ENCODE results near the gene PIK3AP1. TPM values are rescaled to one million over a fixed set of nuclear protein-coding genes. Genes with fewer than 3 reads are reported as not detected.

Gene PIK3AP1
- total RNA-seq, 1 experiment from 2014 or later: 1.7 TPM

- ChIA-PET POLR2A (ENCODE audit: unreplicated experiment) (no interaction called here), CTCF (no interaction called here)
- no peaks in the 10 kb centered on the region for H3K36me3 ChIP-seq (ENCODE audit: low read depth)
- no peak overlapping the region for H3K4me2 ChIP-seq
- no peaks in the 10 kb centered on the region for H3K79me2 ChIP-seq (ENCODE audit: low read depth)
- intact Hi-C loops (cut with micrococcal nuclease; ENCODE audit: unreplicated experiment): no loop called here
- no peak overlapping the region for H3K4me3 ChIP-seq
- TF ChIP-seq EZH2 (IDR thresholded peaks at IDR 0.05; ENCODE audit: low read depth) (no peak), CTCF (conservative IDR thresholded peaks at IDR 0.05) (no peak)
- no peak for DNase-seq
- BruUV-seq (replicated peaks): no TSS peak
- no peaks in the 10 kb centered on the region for H3K4me1 ChIP-seq (replicated peaks; ENCODE audit: insufficient read depth)
- H3K9me2 ChIP-seq (ENCODE audit: insufficient read depth): no peaks in the 10 kb centered on the region
- H3K27me3 ChIP-seq (ENCODE audit: insufficient read depth, low read depth): no peaks in the 10 kb centered on the region
- H3K27ac ChIP-seq: no peak overlapping the region
- no peaks in the 10 kb centered on the region for H4K20me1 ChIP-seq (ENCODE audit: insufficient read depth)
- no peaks in the 10 kb centered on the region for H3K9me3 ChIP-seq (ENCODE audit: insufficient read depth, low read depth)
- H3F3A ChIP-seq (ENCODE audit: insufficient read depth, low read depth): no peaks in the 10 kb centered on the region
- no peak overlapping the region for H2AFZ ChIP-seq
Measured at GRCh38 chr10:96708996-96709395, 11.3 kb downstream of the PIK3AP1 start.

- no peak for DNase-seq
- no peaks in the 10 kb centered on the region for H3K36me3 ChIP-seq (ENCODE audit: low read depth)
- no peak overlapping the region for H3K27ac ChIP-seq
- intact Hi-C loops (cut with micrococcal nuclease; ENCODE audit: unreplicated experiment): no loop called here
- ChIA-PET CTCF (no interaction called here), POLR2A (ENCODE audit: unreplicated experiment) (no interaction called here)
- H3K4me3 ChIP-seq: no peak overlapping the region
- no peaks in the 10 kb centered on the region for H4K20me1 ChIP-seq (ENCODE audit: insufficient read depth)
- no peaks in the 10 kb centered on the region for H3K79me2 ChIP-seq (ENCODE audit: low read depth)
- H3K9me2 ChIP-seq (ENCODE audit: insufficient read depth): no peaks in the 10 kb centered on the region
- H3K4me1 ChIP-seq (replicated peaks; ENCODE audit: insufficient read depth): no peaks in the 10 kb centered on the region
- no peaks in the 10 kb centered on the region for H3K9me3 ChIP-seq (ENCODE audit: insufficient read depth, low read depth)
- TF ChIP-seq CTCF (conservative IDR thresholded peaks at IDR 0.05) (no peak), EZH2 (IDR thresholded peaks at IDR 0.05; ENCODE audit: low read depth) (no peak)
- H3F3A ChIP-seq (ENCODE audit: insufficient read depth, low read depth): no peaks in the 10 kb centered on the region
- BruUV-seq (replicated peaks): no TSS peak
- no peak overlapping the region for H2AFZ ChIP-seq
- H3K4me2 ChIP-seq: no peak overlapping the region
- H3K27me3 ChIP-seq (ENCODE audit: insufficient read depth, low read depth): no peaks in the 10 kb centered on the region
Measured at GRCh38 chr10:96708456-96708855, 11.9 kb downstream of the PIK3AP1 start.

GRCh38 chr10:96706331-96706853 is 13.9 kb downstream of the PIK3AP1 start:
- POLR2A ChIA-PET (ENCODE audit: unreplicated experiment): no interaction called here
- no peak for DNase-seq
- CTCF ChIA-PET: no interaction called here
- no peaks in the 10 kb centered on the region for H3K9me3 ChIP-seq (ENCODE audit: insufficient read depth, low read depth)
- H3K9me2 ChIP-seq (ENCODE audit: insufficient read depth): no peaks in the 10 kb centered on the region
- no peak for TF ChIP-seq CTCF (conservative IDR thresholded peaks at IDR 0.05)
- no peaks in the 10 kb centered on the region for H3K79me2 ChIP-seq (ENCODE audit: low read depth)
- intact Hi-C loops (cut with micrococcal nuclease; ENCODE audit: unreplicated experiment): no loop called here
- no peak overlapping the region for H3K27ac ChIP-seq
- no peak overlapping the region for H3K4me3 ChIP-seq
- no peaks in the 10 kb centered on the region for H3F3A ChIP-seq (ENCODE audit: insufficient read depth, low read depth)
- H3K27me3 ChIP-seq (ENCODE audit: insufficient read depth, low read depth): no peaks in the 10 kb centered on the region
- no peak overlapping the region for H3K4me2 ChIP-seq
- BruUV-seq (replicated peaks): no TSS peak
- H3K4me1 ChIP-seq (replicated peaks; ENCODE audit: insufficient read depth): no peaks in the 10 kb centered on the region
- H4K20me1 ChIP-seq (ENCODE audit: insufficient read depth): no peaks in the 10 kb centered on the region
- no peaks in the 10 kb centered on the region for H3K36me3 ChIP-seq (ENCODE audit: low read depth)
- no peak overlapping the region for H2AFZ ChIP-seq
